Adrenal gland (tissue), 12 donors: Measurements from ENCODE around the gene ZBTB46. TPM values are rescaled to one million over a fixed set of nuclear protein-coding genes. Genes with fewer than 3 reads are reported as not detected.
A peak's percentile ranks its signal among the peaks of the same experiment; 100 is the strongest.
"Not testable (repeated sequence)": the region's sequence is repeated elsewhere in the genome, so short reads cannot be mapped to it uniquely, and the experiment has no call there.

Experiments
- DNase-seq, 7 donors: peaks; one replicate each; pipeline ENCODE4 v3.0.0-alpha.2; 2019 to 2020
- H3K27ac ChIP-seq, 5 donors: fragments of 200-600 bp; sonication (generic) in 4 of 5; 1 replicate in 3 of 5; 2 replicates in 2 of 5; pipeline versions ENCODE4 v1.5.1 to v1.8.0; 2016 to 2020; ENCODE audit warnings: mild to moderate bottlenecking in 1 of 5
- H3K27me3 ChIP-seq: fragments of 200-600 bp; 2 replicates; pipeline ENCODE4 v1.8.0; 2021
- H3K36me3 ChIP-seq, 2 donors: fragments of 200-600 bp; replicated peaks in 1 of 2; 1 replicate in 1 of 2; 2 replicates in 1 of 2; pipeline versions ENCODE4 v1.5.1 to v1.8.0; 2018 to 2022
- H3K4me1 ChIP-seq, 2 donors: fragments of 200-600 bp; replicated peaks in 1 of 2; 1 replicate in 1 of 2; 2 replicates in 1 of 2; pipeline versions ENCODE4 v1.5.1 to v1.8.0; 2018 to 2021
- H3K4me3 ChIP-seq, 4 donors: fragments of 200-600 bp; sonication (generic) in 3 of 4; one replicate each; pipeline ENCODE4 v1.5.1; 2016 to 2018
- H3K9me3 ChIP-seq, 3 donors: fragments of 200-600 bp; sonication (generic) in 1 of 3; replicated peaks in 1 of 3; 1 replicate in 2 of 3; 2 replicates in 1 of 3; pipeline versions ENCODE4 v1.5.1 to v1.8.0; 2016 to 2021
- CTCF ChIP-seq, 6 experiments: fragments of 450-650 bp in 4 of 6; fragments of 200-600 bp in 2 of 6; sonication (generic) in 1 of 6; IDR thresholded peaks; 1 replicate in 5 of 6; 2 replicates in 1 of 6; pipeline versions ENCODE4 v1.5.1 to v1.8.0; 2016 to 2021; ENCODE audit warnings: antibody characterized with exemption in 6 of 6, mild to moderate bottlenecking in 2 of 6, moderate library complexity in 1 of 6
- POLR2A ChIP-seq, 2 donors: fragments of 450-650 bp; IDR thresholded peaks; one replicate each; pipeline ENCODE4 v1.6.1; 2017; ENCODE audit warnings: antibody characterized with exemption in 2 of 2, mild to moderate bottlenecking in 2 of 2, moderate library complexity in 1 of 2
- WGBS, 4 donors: extraction: QIAGEN DNeasy Blood & Tissue Kit in 2 of 4; methylation state at CpG; one replicate each; pipeline versions ENCODE4 v1.1.5 to v1.1.7; 2013 to 2017; 5-methylcytosine and 5-hydroxymethylcytosine counted together
- intact Hi-C, 2 donors: fragments of 100-400 bp; cut with DNase I; formaldehyde crosslinking; loops; one replicate each; pipeline versions ENCODE4 v1.14.1 to v1.15.0; 2022 to 2023
- polyA plus RNA-seq, 3 donors: library from polyadenylated mRNA; stranded (reverse); fragments of 200-250 nt in 2 of 3; fragments of 350-450 nt in 1 of 3; fragmentation: Illumina TruSeq in 1 of 3; extraction: RNeasy Lipid Tissue Mini Kit (QIAGEN cat#74804) in 1 of 3; gene quantifications; one replicate each; pipeline ENCODE4 v1.2.3, GENCODE V29; 2013 to 2014
- total RNA-seq, 9 donors: library from RNA; depleted of rRNA in 4 of 9; stranded (reverse); fragments of >200 nt in 4 of 9; fragments of 120-200 nt in 1 of 9; fragmentation: NEBNext Ultra II Directional in 1 of 9; extraction: Animal tissue kit (Norgen Biotek cat#: 25700) in 1 of 9; gene quantifications; one replicate each; pipeline versions ENCODE4 v1.1.0 to v1.2.4, GENCODE V29; 2013 to 2023
- donor health status: healthy with polysubstance abuse.
- donor health status: Bipolar disorder and iron deficiency.
- donor health status: DM: yes; HTN: yes; CAD: no.
- donor health status: DM: no; HTN: no; CAD: no.
- donor health status: DM: no; HTN: no; CAD: no.
- donor health status: DM: yes; HTN: yes; CAD: no.

ZBTB46 gene
- total and polyA plus RNA-seq, 12 donors: 0.77 to 22.4 (median 10.6) TPM

- Histone ChIP-seq H3K27ac (peak overlapping the region in 4 of 5 donors; percentile 47 to 79 (median 64)), H3K27me3 (no peaks in the 10 kb centered on the region), H3K36me3 (no peaks in the 10 kb centered on the region), H3K4me1 (peaks cover 50 to 51% of the 10 kb centered on the region in 2 donors), H3K4me3 (peak overlapping the region in 1 of 4 donors; percentile 22), H3K9me3 (no peaks in the 10 kb centered on the region)
- DNase-seq: peak in 2 of 7 donors; percentile 37 to 48
- TF ChIP-seq CTCF (IDR thresholded peaks at IDR 0.05): no peak
- no peak for TF ChIP-seq POLR2A (IDR thresholded peaks at IDR 0.05)
- intact Hi-C loops: loop anchor here in 1 of 2 donors (10.0 kb wide), 1 partner anchor 150 kb away; the partner anchor contains the start of genes ARFRP1 and ZGPAT
- 10 to 14% (median 12%) methylated on average over 12 to 26 of the region's 26 CpGs; no CpG with 5 or more reads in 1 of the 4 donors for WGBS, 4 donors
Observed at GRCh38 chr20:63854766-63855362, 23.8 kb upstream of the ZBTB46 start.

- H3K4me3 ChIP-seq: no peak overlapping the region
- H3K36me3 ChIP-seq: no peaks in the 10 kb centered on the region
- no peaks in the 10 kb centered on the region for H3K9me3 ChIP-seq
- no peaks in the 10 kb centered on the region for H3K27me3 ChIP-seq
- H3K4me1 ChIP-seq: peaks cover 46 to 49% of the 10 kb centered on the region in 2 donors
- H3K27ac ChIP-seq: peak overlapping the region in 4 of 5 donors; percentile 47 to 79 (median 64)
- intact Hi-C loops: loop anchor here in 1 of 2 donors (10.0 kb wide), 1 partner anchor 149 kb away; the partner anchor contains the start of genes ARFRP1 and ZGPAT
- 28 to 67% (median 50%) methylated on average over 4 to 17 of the region's 17 CpGs for WGBS, 4 donors
- peak in 1 of 7 donors; percentile 20 for DNase-seq
- no peak for TF ChIP-seq POLR2A (IDR thresholded peaks at IDR 0.05)
- no peak for TF ChIP-seq CTCF (IDR thresholded peaks at IDR 0.05)
Observed at GRCh38 chr20:63854069-63854765, 23.2 kb upstream of the ZBTB46 start.

DNA sequence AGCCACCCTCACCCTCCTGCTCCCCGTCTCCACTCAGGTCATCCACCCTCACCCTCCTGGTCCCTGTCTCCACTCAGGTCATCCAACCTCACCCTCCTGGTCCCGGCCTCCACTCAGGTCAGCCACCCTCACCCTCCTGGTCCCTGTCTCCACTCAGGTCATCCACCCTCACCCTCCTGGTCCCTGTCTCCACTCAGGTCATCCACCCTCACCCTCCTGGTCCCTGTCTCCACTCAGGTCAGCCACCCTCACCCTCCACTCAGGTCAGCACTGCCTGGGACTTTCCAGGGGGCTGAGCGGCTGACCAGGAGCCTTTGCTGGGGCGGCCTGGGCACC lies 22.6 kb upstream of the ZBTB46 start:
- H3K4me1 ChIP-seq: peaks cover 42 to 45% of the 10 kb centered on the region in 2 donors
- H3K27ac ChIP-seq: peak overlapping the region in 4 of 5 donors; percentile 47 to 79 (median 64)
- WGBS, 4 donors: 62 to 100% (median 76%) methylated on average over 2 to 4 of the region's 4 CpGs
- intact Hi-C loops: loop anchor here in 1 of 2 donors (10.0 kb wide), 1 partner anchor 149 kb away; the partner anchor contains the start of genes ARFRP1 and ZGPAT
- not testable (repeated sequence) for DNase-seq, H3K27me3 ChIP-seq, H3K9me3 ChIP-seq, H3K36me3 ChIP-seq, H3K4me3 ChIP-seq

DNA sequence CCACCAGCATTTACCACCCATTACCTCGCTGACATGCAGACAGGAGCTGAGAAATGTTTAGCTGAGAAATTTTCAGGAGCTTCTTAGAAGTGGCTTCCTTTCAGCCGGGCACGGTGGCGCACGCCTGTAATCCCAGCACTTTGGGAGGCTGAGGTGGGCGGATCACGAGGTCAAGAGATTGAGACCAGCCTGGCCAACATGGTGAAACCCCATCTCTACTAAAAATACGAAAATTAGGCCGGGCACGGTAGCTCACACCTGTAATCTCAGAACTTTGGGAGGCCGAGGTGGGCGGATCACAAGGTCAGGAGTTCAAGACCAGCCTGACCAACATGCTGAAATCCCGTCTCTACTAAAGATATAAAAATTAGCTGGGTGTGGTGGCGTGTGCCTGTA lies 20.5 kb upstream of the ZBTB46 start:
- WGBS, 4 donors: 80 to 90% (median 86%) methylated on average over 14 of the region's 14 CpGs
- H3K36me3 ChIP-seq, DNase-seq, H3K27ac ChIP-seq, H3K9me3 ChIP-seq, H3K27me3 ChIP-seq, H3K4me3 ChIP-seq: not testable (repeated sequence)
- peaks cover 29 to 31% of the 10 kb centered on the region in 2 donors for H3K4me1 ChIP-seq
- intact Hi-C loops: loop anchor here in 1 of 2 donors (10.0 kb wide), 1 partner anchor 147 kb away; the partner anchor contains the start of genes ARFRP1 and ZGPAT
